GM12878 (cell line): ENCODE data around the gene ANKRD44. TPM values are rescaled to one million over a fixed set of nuclear protein-coding genes. Genes with fewer than 3 reads are reported as not detected.
A peak's percentile ranks its signal among the peaks of the same experiment; 100 is the strongest.

Experiments used
- ATAC-seq: fragments of 200-7000 bp; cut with Tn5 transposase; 3 replicates; pipeline ENCODE4 v1.9.1; 2020; ENCODE audit warnings: mild to moderate bottlenecking, moderate library complexity
- BruUV-seq: library from RNA; stranded (reverse); fragments of 400-500 nt; replicated peaks from 2 replicates; lab custom pipeline; 2021; lab: Mats Ljungman, UMichigan
- CTCF ChIA-PET: fragments of 300-600 bp; sonication (Branson Sonifier 250); formaldehyde crosslinking; extraction: SDS; loops from one replicate; lab custom pipeline; 2021; ENCODE audit warnings: inconsistent platforms; lab: Yijun Ruan, JAX
- POLR2A ChIA-PET: fragments of 350-600 bp; formaldehyde crosslinking; extraction: SDS; loops from one replicate; lab custom pipeline; 2021; ENCODE audit warnings: inconsistent platforms; lab: Charles Lee
- RAD21 ChIA-PET: fragments of 300-600 bp; sonication (Branson Sonifier 250); formaldehyde crosslinking; loops from one replicate; lab custom pipeline; 2023; ENCODE audit warnings: antibody characterized with exemption; ENCODE audit not compliant: unreplicated experiment; lab: Charles Lee
- SMC1A ChIA-PET: fragments of 300-600 bp; sonication (Branson Sonifier 250); formaldehyde crosslinking; loops from one replicate; lab custom pipeline; 2023; ENCODE audit not compliant: unreplicated experiment, uncharacterized antibody; lab: Charles Lee
- DNase-seq: peaks from one replicate; pipeline ENCODE4 v3.0.0-alpha.2; 2011; ENCODE audit warnings: low read depth, low spot score
- FAIRE-seq: peaks from 3 replicates; lab custom pipeline; 2011; peaks lifted over from hg19 to GRCh38; lab: Jason Lieb, UNC
- H2AFZ ChIP-seq: 2 replicates; pipeline ENCODE4 v1.6.0; 2011; ENCODE audit warnings: low read depth, low read length, control low read depth; ENCODE audit not compliant: control insufficient read depth
- H3K27ac ChIP-seq: 2 replicates; pipeline ENCODE4 v1.5.1; 2011; ENCODE audit warnings: control low read depth; ENCODE audit not compliant: control insufficient read depth, insufficient read depth
- H3K27me3 ChIP-seq, 2 experiments: replicated peaks in 1 of 2; 2 replicates each; pipeline versions ENCODE4 v1.6.0 to v1.6.1; 2011; ENCODE audit warnings: low read length in 1 of 2; ENCODE audit not compliant: control insufficient read depth in 2 of 2, insufficient read depth in 2 of 2
- H3K36me3 ChIP-seq, 2 experiments: 2 replicates each; pipeline ENCODE4 v1.5.1; 2011; ENCODE audit warnings: low read length in 1 of 2; ENCODE audit not compliant: control insufficient read depth in 2 of 2, insufficient read depth in 2 of 2
- H3K4me1 ChIP-seq: 2 replicates; pipeline ENCODE4 v1.6.1; 2011; ENCODE audit warnings: mild to moderate bottlenecking, low read length, moderate library complexity, mixed read lengths; ENCODE audit not compliant: control insufficient read depth, insufficient read depth
- H3K4me2 ChIP-seq: 2 replicates; pipeline ENCODE4 v1.6.0; 2011; ENCODE audit warnings: control low read depth; ENCODE audit not compliant: control insufficient read depth, insufficient read depth
- H3K4me3 ChIP-seq: fragments of 200-600 bp; sonication (generic); 2 replicates; pipeline ENCODE4 v1.5.1; 2016
- H3K79me2 ChIP-seq: 2 replicates; pipeline ENCODE4 v1.6.0; 2011; ENCODE audit warnings: low read length; ENCODE audit not compliant: control insufficient read depth, insufficient read depth
- H3K9ac ChIP-seq: 2 replicates; pipeline ENCODE4 v1.8.0; 2011; ENCODE audit warnings: low read length, control low read depth, mixed read lengths; ENCODE audit not compliant: control insufficient read depth, insufficient read depth
- H3K9me3 ChIP-seq: replicated peaks from 3 replicates; pipeline ENCODE4 v1.5.1; 2011; ENCODE audit warnings: mild to moderate bottlenecking, low read length; ENCODE audit not compliant: control insufficient read depth, insufficient read depth
- H4K20me1 ChIP-seq: 2 replicates; pipeline ENCODE4 v1.6.0; 2011; ENCODE audit not compliant: control insufficient read depth, insufficient read depth
- MEF2A ChIP-seq: IDR thresholded peaks from 2 replicates; pipeline ENCODE4 v1.6.1; 2011; ENCODE audit warnings: low read depth, mild to moderate bottlenecking, low read length, moderate library complexity; ENCODE audit not compliant: insufficient read depth
- MTA2 ChIP-seq: fragments of 450-650 bp; IDR thresholded peaks from 2 replicates; pipeline ENCODE4 v1.6.1; 2016; ENCODE audit warnings: low read depth, mild to moderate bottlenecking, moderate library complexity
- MXI1 ChIP-seq: fragments of 150-350 bp; IDR thresholded peaks from 2 replicates; pipeline ENCODE4 v1.6.1; 2011; ENCODE audit warnings: low read depth, mild to moderate bottlenecking, inconsistent platforms, low read length, improper control_type of control experiment
- NR2F1 ChIP-seq: fragments of 450-650 bp; conservative IDR thresholded peaks from 2 replicates; pipeline ENCODE4 v1.6.1; 2017; ENCODE audit warnings: mild to moderate bottlenecking
- POLR2A ChIP-seq: IDR thresholded peaks from 2 replicates; pipeline ENCODE4 v1.6.1; 2011; ENCODE audit warnings: low read depth, mild to moderate bottlenecking, low read length
- RAD21 ChIP-seq: IDR thresholded peaks from 2 replicates; pipeline ENCODE4 v1.6.1; 2011; ENCODE audit warnings: mild to moderate bottlenecking, low read depth, low read length, moderate library complexity; ENCODE audit not compliant: insufficient read depth
- SREBF2 ChIP-seq: IDR thresholded peaks from 2 replicates; pipeline ENCODE4 v1.6.1; 2012; ENCODE audit warnings: mild to moderate bottlenecking, low read length
- ZNF24 ChIP-seq: fragments of 450-650 bp; IDR thresholded peaks from 2 replicates; pipeline ENCODE4 v1.6.1; 2017; ENCODE audit warnings: antibody characterized with exemption, mild to moderate bottlenecking
- WGBS: methylation state at CpG from one replicate; pipeline ENCODE4 v1.1.6; 2016; ENCODE audit warnings: low lambda C conversion rate; ENCODE audit not compliant: insufficient replicate concordance, insufficient coverage; ENCODE audit errors: missing lambda C conversion rate; 5-methylcytosine and 5-hydroxymethylcytosine counted together
- in situ Hi-C: fragments of 300-500 bp; cut with MboI; formaldehyde crosslinking; loops from 9 replicates; pipeline ENCODE4 v1.14.3; 2018; ENCODE audit warnings: mixed read lengths
- intact Hi-C: fragments of 100-400 bp; cut with micrococcal nuclease; formaldehyde crosslinking; loops from one replicate; pipeline ENCODE4 v1.14.2; 2022; ENCODE audit not compliant: unreplicated experiment
- polyA plus RNA-seq, 11 experiments: library from polyadenylated mRNA; depleted of rRNA in 4 of 11; unstranded in 6 of 11; stranded (reverse) in 5 of 11; fragments of >200 nt; fragmentation: Nextera tagmentation in 4 of 11; fragmentation: Illumina TruSeq in 1 of 11; extraction: Ambion mirVana in 4 of 11; extraction: Trizol in 1 of 11; gene quantifications; 1 replicate in 1 of 11; 2 replicates in 10 of 11; pipeline versions ENCODE4 v1.2.1 to v1.2.3, GENCODE V29; 2011 to 2016; ENCODE audit warnings: inconsistent platforms in 2 of 11, missing spikeins in 2 of 11, low read depth in 1 of 11
- total RNA-seq, 4 experiments: library from RNA; depleted of rRNA in 3 of 4; stranded (reverse); fragments of >200 nt in 3 of 4; fragmentation: Illumina TruSeq in 1 of 4; extraction: Trizol in 1 of 4; gene quantifications; 2 replicates each; pipeline versions ENCODE4 v1.2.1 to v1.2.3, GENCODE V29; 2013 to 2021
- TF ChIP-seq, protein P1 (sequence below): fragments of 450-650 bp; IDR thresholded peaks from 2 replicates; pipeline ENCODE4 v1.6.1; 2017; ENCODE audit warnings: mild to moderate bottlenecking, moderate library complexity
- TF ChIP-seq, protein P2 (sequence below): fragments of 450-650 bp; IDR thresholded peaks from 2 replicates; pipeline ENCODE4 v1.6.1; 2016; ENCODE audit warnings: mild to moderate bottlenecking
- TF ChIP-seq, protein P3 (sequence below): fragments of 450-650 bp; IDR thresholded peaks from 2 replicates; pipeline ENCODE4 v1.6.1; 2017; ENCODE audit warnings: mild to moderate bottlenecking, low read depth, inconsistent platforms; ENCODE audit not compliant: poor library complexity, severe bottlenecking
- TF ChIP-seq, protein P4 (sequence below): fragments of 450-650 bp; IDR thresholded peaks from 2 replicates; pipeline ENCODE4 v1.6.1; 2017; ENCODE audit warnings: low read depth, mild to moderate bottlenecking, moderate library complexity

Gene ANKRD44
- total and polyA plus RNA-seq, 10 of the 15 experiments (the other 5 are each of a cell fraction or from before 2014, with no cell fraction given): 19.1 to 99.1 (median 59.6) TPM

DNA sequence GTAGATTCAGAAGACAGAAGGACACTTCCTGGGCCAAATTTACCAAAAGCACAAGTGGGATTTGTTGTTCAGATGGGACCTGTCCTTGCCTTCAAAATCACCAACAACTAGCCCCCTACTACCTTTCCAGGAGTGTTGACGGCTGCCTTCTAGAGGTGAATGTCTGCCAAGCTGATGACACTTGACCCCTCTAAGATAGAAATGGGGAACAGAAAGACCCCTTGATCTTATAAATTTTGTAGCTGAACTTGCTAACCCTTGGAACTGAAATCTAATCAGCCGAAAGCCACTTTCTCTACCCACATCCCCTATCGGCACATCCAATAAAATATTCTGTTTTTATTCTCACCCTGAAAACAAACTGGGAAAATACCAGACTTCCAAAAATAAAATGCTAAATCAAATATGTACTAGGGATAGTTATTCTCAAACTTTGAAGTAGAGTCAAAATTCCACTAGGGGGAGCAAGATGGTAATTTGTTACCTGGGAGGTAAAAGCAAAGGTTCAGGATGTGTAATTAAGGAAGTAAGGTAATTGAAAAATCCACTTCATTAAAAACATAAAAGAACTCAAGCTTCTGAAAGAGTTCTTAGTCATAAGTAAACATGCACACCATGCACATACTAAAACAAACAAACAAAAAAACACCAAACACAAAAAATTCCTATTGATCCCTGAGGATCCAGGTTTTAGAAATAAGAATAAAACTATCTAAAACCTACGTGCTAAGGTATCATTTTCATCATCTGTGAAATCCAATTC, 119.2 kb downstream of the ANKRD44 start:
- no peaks in the 10 kb centered on the region for H3K27me3 ChIP-seq
- no peak overlapping the region for H3K4me3 ChIP-seq
- peak overlapping the region; percentile 17; the same call in 1 of the 2 replicates for H3K27ac ChIP-seq
- H3K79me2 ChIP-seq: peaks cover 80% of the 10 kb centered on the region
- no peak overlapping the region for H2AFZ ChIP-seq
- H3K4me1 ChIP-seq: peaks cover 16% of the 10 kb centered on the region; the same call in 1 of the 2 replicates
- CTCF ChIA-PET: interaction anchor here (0.7 to 4.2 kb wide), 40 partner anchors 10 to 421 kb away, joined by 3 to 128 read pairs (median 6); partner anchors contain the start of gene ANKRD44
- BruUV-seq: no TSS peak
- no peaks in the 10 kb centered on the region for H4K20me1 ChIP-seq
- no peaks in the 10 kb centered on the region for H3K9me3 ChIP-seq
- H3K36me3 ChIP-seq: no peaks in the 10 kb centered on the region
- in situ Hi-C loops: loop anchor here (5.0 kb wide), 2 partner anchors 121 to 191 kb away; partner anchors contain the start of gene ANKRD44
- 4% methylated on average over 4 of the region's 4 CpGs for WGBS
- H3K9ac ChIP-seq: no peak overlapping the region
- no peak for FAIRE-seq
- SMC1A ChIA-PET: interaction anchor here (0.6 to 4.2 kb wide), 51 partner anchors 8 to 192 kb away, joined by 3 to 125 read pairs (median 5); partner anchors contain the start of gene ANKRD44
- intact Hi-C loops: loop anchor here (1.0 to 2.0 kb wide), 3 partner anchors 47 to 187 kb away; no protein-coding TSS in a partner anchor
- RAD21 ChIA-PET: interaction anchor here (0.8 to 4.2 kb wide), 29 partner anchors 9 to 187 kb away, joined by 3 to 107 read pairs (median 4); partner anchors contain the start of gene ANKRD44
- ATAC-seq: peak; percentile 81
- H3K4me2 ChIP-seq: peak overlapping the region; percentile 2; the same call in 1 of the 2 replicates
- DNase-seq: no peak
- POLR2A ChIA-PET: interaction anchor here (0.7 to 4.2 kb wide), 8 partner anchors 9 to 166 kb away, joined by 3 to 30 read pairs (median 4); partner anchors contain the start of gene ANKRD44
- TF ChIP-seq, protein P1, sequence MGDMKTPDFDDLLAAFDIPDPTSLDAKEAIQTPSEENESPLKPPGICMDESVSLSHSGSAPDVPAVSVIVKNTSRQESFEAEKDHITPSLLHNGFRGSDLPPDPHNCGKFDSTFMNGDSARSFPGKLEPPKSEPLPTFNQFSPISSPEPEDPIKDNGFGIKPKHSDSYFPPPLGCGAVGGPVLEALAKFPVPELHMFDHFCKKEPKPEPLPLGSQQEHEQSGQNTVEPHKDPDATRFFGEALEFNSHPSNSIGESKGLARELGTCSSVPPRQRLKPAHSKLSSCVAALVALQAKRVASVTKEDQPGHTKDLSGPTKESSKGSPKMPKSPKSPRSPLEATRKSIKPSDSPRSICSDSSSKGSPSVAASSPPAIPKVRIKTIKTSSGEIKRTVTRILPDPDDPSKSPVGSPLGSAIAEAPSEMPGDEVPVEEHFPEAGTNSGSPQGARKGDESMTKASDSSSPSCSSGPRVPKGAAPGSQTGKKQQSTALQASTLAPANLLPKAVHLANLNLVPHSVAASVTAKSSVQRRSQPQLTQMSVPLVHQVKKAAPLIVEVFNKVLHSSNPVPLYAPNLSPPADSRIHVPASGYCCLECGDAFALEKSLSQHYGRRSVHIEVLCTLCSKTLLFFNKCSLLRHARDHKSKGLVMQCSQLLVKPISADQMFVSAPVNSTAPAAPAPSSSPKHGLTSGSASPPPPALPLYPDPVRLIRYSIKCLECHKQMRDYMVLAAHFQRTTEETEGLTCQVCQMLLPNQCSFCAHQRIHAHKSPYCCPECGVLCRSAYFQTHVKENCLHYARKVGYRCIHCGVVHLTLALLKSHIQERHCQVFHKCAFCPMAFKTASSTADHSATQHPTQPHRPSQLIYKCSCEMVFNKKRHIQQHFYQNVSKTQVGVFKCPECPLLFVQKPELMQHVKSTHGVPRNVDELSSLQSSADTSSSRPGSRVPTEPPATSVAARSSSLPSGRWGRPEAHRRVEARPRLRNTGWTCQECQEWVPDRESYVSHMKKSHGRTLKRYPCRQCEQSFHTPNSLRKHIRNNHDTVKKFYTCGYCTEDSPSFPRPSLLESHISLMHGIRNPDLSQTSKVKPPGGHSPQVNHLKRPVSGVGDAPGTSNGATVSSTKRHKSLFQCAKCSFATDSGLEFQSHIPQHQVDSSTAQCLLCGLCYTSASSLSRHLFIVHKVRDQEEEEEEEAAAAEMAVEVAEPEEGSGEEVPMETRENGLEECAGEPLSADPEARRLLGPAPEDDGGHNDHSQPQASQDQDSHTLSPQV: peak; percentile 82
- TF ChIP-seq MEF2A (peak; percentile 54; the same call in 1 of the 2 replicates), NR2F1 (peak; percentile 83), ZNF24 (peak; percentile 66; the same call in 1 of the 2 replicates), MXI1 (0 out of 2 replicates have a peak, but pooled peaks have one; percentile 31), RAD21 (peak; percentile 91), POLR2A (no peak), SREBF2 (no peak), MTA2 (peak; percentile 37; the same call in 1 of the 2 replicates)
- TF ChIP-seq, protein P2, sequence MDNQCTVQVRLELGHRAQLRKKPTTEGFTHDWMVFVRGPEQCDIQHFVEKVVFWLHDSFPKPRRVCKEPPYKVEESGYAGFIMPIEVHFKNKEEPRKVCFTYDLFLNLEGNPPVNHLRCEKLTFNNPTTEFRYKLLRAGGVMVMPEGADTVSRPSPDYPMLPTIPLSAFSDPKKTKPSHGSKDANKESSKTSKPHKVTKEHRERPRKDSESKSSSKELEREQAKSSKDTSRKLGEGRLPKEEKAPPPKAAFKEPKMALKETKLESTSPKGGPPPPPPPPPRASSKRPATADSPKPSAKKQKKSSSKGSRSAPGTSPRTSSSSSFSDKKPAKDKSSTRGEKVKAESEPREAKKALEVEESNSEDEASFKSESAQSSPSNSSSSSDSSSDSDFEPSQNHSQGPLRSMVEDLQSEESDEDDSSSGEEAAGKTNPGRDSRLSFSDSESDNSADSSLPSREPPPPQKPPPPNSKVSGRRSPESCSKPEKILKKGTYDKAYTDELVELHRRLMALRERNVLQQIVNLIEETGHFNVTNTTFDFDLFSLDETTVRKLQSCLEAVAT: 0 out of 2 replicates have a peak, but pooled peaks have one; percentile 37
- TF ChIP-seq, protein P3, sequence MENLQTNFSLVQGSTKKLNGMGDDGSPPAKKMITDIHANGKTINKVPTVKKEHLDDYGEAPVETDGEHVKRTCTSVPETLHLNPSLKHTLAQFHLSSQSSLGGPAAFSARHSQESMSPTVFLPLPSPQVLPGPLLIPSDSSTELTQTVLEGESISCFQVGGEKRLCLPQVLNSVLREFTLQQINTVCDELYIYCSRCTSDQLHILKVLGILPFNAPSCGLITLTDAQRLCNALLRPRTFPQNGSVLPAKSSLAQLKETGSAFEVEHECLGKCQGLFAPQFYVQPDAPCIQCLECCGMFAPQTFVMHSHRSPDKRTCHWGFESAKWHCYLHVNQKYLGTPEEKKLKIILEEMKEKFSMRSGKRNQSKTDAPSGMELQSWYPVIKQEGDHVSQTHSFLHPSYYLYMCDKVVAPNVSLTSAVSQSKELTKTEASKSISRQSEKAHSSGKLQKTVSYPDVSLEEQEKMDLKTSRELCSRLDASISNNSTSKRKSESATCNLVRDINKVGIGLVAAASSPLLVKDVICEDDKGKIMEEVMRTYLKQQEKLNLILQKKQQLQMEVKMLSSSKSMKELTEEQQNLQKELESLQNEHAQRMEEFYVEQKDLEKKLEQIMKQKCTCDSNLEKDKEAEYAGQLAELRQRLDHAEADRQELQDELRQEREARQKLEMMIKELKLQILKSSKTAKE: peak; percentile 38
- TF ChIP-seq, protein P4, sequence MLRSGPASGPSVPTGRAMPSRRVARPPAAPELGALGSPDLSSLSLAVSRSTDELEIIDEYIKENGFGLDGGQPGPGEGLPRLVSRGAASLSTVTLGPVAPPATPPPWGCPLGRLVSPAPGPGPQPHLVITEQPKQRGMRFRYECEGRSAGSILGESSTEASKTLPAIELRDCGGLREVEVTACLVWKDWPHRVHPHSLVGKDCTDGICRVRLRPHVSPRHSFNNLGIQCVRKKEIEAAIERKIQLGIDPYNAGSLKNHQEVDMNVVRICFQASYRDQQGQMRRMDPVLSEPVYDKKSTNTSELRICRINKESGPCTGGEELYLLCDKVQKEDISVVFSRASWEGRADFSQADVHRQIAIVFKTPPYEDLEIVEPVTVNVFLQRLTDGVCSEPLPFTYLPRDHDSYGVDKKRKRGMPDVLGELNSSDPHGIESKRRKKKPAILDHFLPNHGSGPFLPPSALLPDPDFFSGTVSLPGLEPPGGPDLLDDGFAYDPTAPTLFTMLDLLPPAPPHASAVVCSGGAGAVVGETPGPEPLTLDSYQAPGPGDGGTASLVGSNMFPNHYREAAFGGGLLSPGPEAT: peak; percentile 63
